ENCODE data around the gene CCDC12.

- no peak for TF ChIP-seq EZH2 (IDR thresholded peaks at IDR 0.05)
- no peak for TF ChIP-seq POLR2AphosphoS5 (IDR thresholded peaks at IDR 0.05; ENCODE audit: borderline replicate concordance, low read depth, low read length)
- TF ChIP-seq FOXP2 (optimal IDR thresholded peaks at IDR 0.05; ENCODE audit: control extremely low read depth, extremely low read length, insufficient read depth): no peak
Measured at GRCh38 chr3:47007001-47007400, 30.5 kb upstream of the CCDC12 start.

All from SK-N-MC (cell line).